Activated CD4-positive, CD25-positive, alpha-beta regulatory T cell treated with anti-CD3 and anti-CD28 coated beads, Interleukin-2, amount 50 U/mL, for 24 hours (primary cell): Measurements from ENCODE around the gene PROCA1.

Experiments used
- ATAC-seq, 2 donors: fragments of 150-1000 bp; cut with Tn5 transposase; one replicate each; pipeline ENCODE4 v1.10.0; 2021; ENCODE audit warnings: mild to moderate bottlenecking in 1 of 2, moderate library complexity in 1 of 2

The PROCA1 gene

GRCh38 chr17:28707339-28707720, 4.4 kb downstream of the PROCA1 start:
- no peak for ATAC-seq

GRCh38 chr17:28706471-28707338, 5.0 kb downstream of the PROCA1 start:
- no peak for ATAC-seq

GRCh38 chr17:28705728-28706334, 5.9 kb downstream of the PROCA1 start:
- no peak for ATAC-seq

GRCh38 chr17:28705074-28705659, 6.5 kb downstream of the PROCA1 start:
- no peak for ATAC-seq

- no peak for ATAC-seq
Measured at GRCh38 chr17:28704219-28704858, 7.3 kb downstream of the PROCA1 start.

GRCh38 chr17:28703552-28704218, 8.0 kb downstream of the PROCA1 start:
- no peak for ATAC-seq

- no peak for ATAC-seq
Measured at GRCh38 chr17:28702752-28703150, 8.9 kb downstream of the PROCA1 start.

- ATAC-seq: no peak
Measured at GRCh38 chr17:28702026-28702751, 9.5 kb downstream of the PROCA1 start.

- no peak for ATAC-seq
Measured at GRCh38 chr17:28700830-28701492, 10.7 kb downstream of the PROCA1 start.

- ATAC-seq: no peak
Measured at GRCh38 chr17:28700278-28700677, 11.4 kb downstream of the PROCA1 start.

GRCh38 chr17:28698253-28698941, 13.3 kb downstream of the PROCA1 start:
- no peak for ATAC-seq

GRCh38 chr17:28693869-28694268, 17.8 kb downstream of the PROCA1 start:
- ATAC-seq: no peak

GRCh38 chr17:28689011-28689410, 22.7 kb downstream of the PROCA1 start:
- ATAC-seq: no peak

- ATAC-seq: no peak
Measured at GRCh38 chr17:28688481-28688880, 23.2 kb downstream of the PROCA1 start.

- no peak for ATAC-seq
Measured at GRCh38 chr17:28686296-28686695, 25.4 kb downstream of the PROCA1 start.

- ATAC-seq: no peak
Measured at GRCh38 chr17:28685366-28685765, 26.3 kb downstream of the PROCA1 start.

- no peak for ATAC-seq
Measured at GRCh38 chr17:28684963-28685362, 26.7 kb downstream of the PROCA1 start.

- ATAC-seq: no peak
Measured at GRCh38 chr17:28682655-28683054, 29.0 kb downstream of the PROCA1 start.

GRCh38 chr17:28675980-28676379, 35.7 kb downstream of the PROCA1 start:
- no peak for ATAC-seq

- no peak for ATAC-seq
Measured at GRCh38 chr17:28675490-28675889, 36.2 kb downstream of the PROCA1 start.

- ATAC-seq: no peak
Measured at GRCh38 chr17:28669918-28670317, 41.8 kb downstream of the PROCA1 start.
